HG03159 (cell line): ENCODE data around the gene CCDC71.

ENCODE experiments used
- ATAC-seq: cut with Tn5 transposase; IDR thresholded peaks from one replicate; pipeline ENCODE4 v1.9.1; 2021; ENCODE audit warnings: mild to moderate bottlenecking, moderate library complexity; ENCODE audit not compliant: unreplicated experiment

CCDC71 gene

DNA sequence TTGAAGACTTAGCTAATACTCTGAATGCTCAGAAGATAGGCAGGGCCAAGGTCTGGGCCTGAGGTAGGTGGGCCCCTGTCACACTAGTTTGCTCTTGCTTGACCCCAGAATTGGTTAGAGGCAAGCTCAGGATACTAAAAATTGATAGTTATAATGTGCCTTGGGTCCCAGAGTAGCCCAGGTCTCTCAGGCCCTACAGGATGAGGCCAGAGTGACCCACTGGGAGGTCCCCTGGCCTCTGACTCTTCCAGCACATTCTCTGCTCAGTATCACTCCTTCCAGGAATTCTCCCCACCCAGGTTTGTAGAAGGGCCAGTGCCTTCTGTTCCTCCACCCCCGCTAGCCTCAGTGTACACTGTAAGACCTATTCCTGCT lies 4.6 kb upstream of the CCDC71 start:
- no peak for ATAC-seq

DNA sequence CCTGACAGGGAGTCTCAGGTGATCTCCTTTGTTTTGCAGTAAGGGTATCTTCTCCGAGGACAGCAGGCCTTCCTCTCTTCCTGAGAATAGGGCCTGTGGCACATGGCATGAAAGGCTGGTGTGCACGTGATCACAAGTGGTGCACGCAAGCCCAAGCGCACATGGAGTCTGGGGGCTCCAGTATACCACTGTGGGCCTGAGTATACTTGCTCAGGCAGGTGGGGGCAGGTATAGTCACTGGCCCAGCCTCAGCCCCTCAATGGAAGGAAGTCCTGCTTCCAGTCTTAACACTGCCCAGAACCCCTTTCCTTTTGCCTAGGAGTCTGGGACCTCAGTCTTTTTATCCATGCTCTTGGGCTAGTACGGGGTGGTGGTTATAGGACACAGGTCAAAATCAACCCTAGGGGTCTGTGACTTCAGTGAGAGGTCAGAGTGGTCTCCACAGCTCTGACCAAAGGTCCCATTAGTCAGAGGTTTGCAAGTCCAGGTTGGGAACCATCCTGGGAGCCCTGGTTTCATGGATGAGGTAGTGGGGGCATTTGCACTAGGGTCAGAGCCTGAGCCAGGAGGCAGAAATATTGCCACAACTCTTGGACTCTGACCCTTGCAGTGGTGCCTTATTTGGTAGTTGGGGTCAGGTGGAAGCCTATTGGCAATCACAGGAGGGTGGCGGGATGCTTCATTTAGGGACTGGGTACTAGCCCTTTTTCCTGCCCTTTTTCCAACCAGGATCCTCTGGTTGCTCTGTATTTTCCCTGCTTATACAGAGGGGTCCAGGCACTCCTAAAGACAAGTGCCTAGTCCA lies 823 bp upstream of the CCDC71 start:
- ATAC-seq, result no peak

DNA sequence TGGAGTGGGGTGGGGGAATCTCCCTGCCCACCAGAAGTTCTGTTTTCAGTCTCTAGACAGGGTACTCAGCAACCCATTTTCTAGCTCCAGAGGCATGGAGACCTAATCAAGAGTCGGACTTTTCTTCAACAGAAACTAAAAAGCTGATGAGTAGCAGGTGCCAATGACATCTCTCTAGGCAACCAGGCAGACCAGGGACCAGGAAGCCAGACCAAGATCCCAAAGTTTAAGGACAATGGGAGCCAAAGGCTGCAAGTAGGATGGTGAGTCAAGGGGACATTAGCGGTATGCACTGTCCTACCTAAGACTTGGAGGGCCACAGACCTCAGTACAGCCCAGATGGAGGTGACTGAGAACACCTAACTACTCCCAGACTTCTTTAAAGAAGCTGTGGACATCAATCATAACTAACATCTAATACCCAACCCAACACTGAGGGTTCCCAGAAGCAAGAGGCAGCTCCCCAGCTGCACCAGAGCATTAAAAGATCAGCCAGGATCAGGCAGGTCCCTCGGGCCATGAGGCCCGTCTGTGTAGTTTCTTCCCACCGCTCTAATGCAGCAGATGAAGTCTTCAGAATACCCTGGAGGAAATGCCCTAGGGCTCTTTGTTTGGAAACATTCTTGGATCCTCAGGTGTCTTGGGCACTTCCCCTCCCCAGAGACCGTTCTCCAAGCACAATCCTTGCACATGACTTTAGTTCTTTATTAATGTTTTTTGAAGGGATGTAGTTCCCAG lies 979 bp downstream of the CCDC71 start:
- no peak for ATAC-seq

DNA sequence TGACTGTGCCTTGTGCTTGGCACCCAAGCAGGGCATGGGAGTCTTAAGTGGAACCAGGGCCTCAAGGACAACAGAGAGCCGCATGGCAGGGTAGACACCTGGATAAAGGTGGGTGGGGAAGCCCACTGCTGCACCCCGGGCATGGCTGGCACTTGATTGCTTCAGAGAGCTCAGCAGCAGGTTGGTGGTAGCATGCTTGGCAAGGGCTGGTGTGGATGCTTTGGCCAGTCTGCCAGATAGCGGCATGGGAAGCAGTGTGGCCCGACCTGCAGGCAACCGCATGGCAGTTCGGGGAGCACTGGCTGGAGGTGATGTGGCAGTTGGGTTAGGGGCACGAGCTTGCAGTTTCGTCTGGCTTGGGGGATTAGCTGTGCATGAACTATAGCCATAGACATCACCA lies 2.5 kb downstream of the CCDC71 start:
- no peak for ATAC-seq

DNA sequence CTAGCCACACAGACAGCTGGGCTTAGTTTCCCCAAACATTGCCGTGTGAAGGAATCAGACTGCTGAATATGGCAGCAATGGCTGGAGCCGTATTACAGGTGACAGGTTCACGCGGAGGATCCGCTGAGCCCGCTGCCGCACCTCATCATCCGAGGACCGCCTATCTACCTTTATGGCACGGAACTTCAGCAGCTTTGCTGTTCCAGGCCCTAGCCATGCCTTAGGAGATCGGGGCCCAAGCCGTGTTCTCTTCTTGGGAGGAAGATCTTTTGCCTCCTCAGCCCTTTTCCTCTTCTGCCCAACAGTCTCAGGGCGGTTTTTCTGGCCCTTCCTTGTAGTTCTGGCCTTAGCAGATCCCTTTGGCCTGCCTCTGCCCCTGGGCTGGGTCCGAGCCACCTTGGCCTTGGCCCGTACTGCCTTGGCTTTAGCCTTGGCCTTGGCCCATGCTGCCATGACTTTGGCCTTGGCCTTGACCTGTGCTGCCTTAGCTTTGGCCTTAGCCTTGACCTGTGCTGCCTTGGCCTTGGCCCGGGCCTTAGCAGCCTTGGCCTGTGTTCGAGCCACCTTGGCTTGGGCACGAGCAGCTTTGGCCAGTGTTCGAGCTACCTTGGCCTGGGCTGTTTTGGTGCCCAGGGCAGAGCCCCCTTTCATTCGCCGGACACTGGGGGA lies 3.2 kb downstream of the CCDC71 start:
- ATAC-seq, result no peak

DNA sequence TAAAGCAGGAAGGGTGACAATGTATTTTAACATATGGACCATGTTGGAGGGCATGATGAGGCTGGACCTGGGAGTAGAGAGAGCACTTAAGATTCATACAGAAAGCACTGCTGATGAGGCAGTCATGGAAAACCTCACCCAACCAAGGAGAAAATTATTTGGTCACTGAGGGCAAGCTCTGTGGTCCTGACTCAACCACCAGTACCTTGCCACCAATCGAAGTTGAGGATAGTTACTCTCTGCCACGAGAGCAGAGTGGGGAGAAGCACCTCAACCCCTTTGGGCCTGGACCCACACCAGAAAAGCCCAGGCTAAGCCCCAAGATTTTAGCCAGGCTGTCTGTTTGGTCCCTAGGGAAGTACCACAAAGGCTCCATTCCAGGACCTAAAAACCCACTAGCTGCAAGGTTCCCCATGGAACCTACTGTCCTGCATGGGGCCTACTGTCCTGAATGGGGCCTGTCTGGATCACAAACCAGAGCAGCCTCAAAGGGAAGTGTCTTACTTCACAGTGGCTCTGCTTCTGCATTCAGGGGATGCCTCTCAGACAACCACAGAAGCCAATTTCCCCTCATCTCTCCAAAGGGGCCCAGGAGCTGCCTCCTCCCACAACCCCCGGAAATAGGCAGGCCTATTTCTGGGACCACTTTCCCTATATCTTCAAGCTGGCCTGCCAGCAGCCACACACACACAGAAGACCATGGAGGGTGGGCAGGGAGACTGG lies 4.2 kb downstream of the CCDC71 start:
- ATAC-seq, result no peak

DNA sequence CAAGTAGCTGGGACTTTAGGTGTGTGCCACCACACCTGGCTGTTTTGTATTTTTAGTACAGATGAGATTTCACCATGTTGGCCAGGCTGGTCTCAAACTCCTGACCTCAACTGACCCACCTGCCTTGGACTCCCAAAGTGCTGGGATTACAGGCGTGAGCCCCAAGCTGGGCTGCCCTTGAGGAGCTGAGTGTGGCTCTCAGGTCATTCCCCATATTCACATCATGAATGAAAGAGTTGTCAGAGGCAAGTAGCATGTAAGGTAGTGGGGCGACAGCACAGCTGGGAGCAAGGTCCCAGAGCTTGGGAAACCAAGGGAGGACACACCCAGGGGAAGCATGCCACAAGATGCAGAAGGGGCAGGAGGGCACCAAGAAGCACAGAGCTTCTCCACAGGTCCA lies 4.9 kb downstream of the CCDC71 start:
- ATAC-seq, result no peak

DNA sequence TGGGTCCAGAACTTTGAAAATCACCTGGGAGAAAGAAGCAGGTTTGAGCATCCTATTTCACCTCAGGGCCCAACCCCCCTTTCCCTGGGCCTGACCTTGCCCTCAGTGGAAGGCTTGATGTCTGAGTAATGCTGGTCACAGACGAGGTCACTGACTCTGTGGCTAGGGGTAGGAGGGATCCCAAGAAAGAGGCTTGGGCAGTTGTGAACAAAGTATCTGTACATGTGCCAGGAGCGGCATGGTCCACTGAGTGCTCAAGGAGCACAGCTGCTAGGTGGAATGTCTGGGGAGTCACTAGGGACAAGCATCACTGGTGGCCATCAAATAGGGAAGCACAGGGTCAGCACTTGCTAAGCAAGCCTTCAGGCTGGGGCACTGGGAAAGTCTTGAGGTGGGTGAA lies 7.3 kb downstream of the CCDC71 start:
- no peak for ATAC-seq

DNA sequence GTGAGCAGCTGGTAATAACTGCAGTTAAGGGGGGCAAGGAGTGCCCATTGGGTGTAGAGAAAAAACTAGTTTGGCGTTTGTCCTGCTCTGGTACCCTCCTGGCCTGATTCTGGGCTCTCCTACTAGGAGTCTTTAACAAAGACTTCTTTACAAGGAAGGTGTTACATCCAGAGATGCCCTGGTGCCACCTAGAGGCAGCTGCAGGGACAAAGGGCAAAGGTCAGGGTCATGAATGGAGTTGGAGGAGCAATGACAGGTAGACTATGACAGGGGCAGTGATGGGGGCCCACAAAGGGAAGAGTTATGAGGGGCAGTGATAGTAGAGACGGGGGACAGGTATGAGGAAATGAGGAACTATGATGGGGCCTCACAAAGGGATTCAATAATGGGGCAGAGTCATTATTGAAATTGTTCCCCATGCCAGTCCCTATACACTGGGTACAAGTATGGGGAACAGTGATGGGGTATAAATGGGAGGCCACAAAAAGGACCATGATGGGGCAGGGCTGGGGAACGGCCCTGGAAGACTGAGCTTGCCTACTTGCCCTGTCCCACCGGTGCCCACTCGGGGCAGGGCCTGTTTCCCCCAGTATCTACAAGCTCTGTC lies 7.9 kb downstream of the CCDC71 start:
- no peak for ATAC-seq

DNA sequence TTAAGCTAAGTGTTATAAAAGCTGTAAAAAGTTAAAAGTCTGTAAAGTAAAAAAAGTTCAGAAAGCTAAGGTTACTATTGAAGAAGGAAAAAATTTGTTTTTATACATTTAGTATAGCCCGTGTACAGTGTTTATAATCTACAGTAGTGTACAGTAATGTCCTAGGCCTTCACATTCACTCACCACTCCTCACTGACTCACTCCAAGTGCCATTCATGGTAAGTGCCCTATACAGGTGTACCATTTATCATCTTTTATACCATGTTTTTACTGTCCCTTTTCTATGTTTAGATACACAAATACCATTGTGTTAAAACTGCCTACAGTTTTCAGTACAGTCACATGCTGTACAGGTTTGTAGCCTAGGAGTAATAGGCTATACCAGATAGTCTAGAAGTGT lies 8.8 kb downstream of the CCDC71 start:
- no peak for ATAC-seq

DNA sequence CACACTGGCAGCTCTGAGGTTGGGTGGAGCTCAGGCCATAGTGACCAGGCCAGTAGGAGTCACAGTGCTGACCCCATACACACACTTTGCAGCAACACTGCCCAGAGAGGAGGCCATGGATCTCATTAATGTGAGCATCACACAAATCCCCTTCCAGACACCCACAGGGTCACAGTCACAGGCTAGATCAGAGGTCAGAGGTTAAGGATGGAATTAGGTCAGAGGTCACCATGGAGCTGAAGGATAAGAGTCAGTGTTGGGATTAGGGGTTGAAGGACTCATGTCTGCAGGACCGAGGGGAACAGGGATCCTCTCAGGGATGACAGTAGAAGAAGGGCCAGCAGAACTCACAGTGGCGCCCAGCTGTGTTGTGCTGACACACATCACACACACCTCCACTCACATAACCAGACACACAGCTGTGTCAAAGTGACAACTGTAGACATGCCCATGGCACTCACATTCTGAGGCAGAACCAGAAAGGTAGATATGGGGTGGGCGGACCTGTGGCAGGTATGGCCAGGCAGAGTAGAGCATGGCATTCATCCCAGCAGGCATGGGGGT lies 12.7 kb downstream of the CCDC71 start:
- ATAC-seq, result no peak

DNA sequence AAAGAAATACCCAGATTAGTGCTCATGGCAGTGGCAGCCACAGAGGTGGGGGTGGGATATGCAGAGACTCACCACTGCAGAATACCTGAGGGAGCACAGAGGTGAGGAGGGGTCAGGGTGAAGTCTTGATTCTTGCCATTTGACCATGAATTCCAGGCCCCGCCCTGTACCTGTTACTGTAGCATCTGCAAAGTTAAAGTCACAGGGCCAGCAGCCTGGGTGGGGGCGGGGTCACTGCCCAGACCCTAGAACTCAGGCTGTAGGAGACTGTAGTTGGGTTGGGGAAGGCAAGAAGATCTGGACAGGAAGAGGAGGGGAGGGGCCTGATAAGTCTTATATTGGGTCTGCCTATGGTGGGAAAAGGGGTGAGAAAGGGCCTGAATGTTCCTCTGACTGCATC lies 14.5 kb downstream of the CCDC71 start:
- no peak for ATAC-seq

DNA sequence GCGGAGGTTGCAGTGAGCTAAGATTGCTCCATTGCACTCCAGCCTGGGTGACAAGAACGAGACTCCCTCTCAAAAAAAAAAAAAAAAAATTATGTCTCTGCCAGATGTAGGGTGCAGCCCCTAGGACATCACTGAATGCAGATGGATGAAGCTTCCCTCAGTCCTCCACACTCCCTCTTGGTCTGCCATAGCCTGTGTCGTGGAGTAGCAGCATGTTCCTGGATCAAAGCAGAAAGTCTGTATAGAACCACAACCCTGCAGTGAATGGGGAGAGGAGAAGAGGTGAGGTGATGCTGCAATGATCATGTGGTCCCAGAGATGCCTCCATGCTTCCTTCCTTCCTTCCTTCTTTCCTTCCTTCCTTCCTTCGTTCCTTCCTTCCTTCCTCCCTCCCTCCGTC lies 18.0 kb downstream of the CCDC71 start:
- no peak for ATAC-seq

DNA sequence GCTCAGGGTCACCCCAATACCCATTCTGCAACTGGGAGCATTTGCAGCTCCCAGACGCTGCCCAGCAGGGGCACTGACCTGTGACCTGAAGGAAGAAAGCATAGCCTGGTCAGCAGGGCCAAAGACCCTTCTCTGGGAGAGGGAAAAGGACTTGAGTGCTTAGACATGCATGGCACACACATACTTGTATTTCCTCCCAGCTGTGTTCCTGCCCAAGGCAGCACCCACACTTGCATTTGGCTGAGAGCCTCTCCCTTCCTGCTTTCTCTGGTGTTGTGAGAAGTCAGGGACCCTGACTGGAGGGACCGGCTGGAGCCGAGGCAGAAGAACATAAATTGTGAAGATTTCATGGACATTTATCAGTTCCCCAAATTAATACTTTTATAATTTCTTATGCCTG lies 26.1 kb downstream of the CCDC71 start:
- no peak for ATAC-seq

DNA sequence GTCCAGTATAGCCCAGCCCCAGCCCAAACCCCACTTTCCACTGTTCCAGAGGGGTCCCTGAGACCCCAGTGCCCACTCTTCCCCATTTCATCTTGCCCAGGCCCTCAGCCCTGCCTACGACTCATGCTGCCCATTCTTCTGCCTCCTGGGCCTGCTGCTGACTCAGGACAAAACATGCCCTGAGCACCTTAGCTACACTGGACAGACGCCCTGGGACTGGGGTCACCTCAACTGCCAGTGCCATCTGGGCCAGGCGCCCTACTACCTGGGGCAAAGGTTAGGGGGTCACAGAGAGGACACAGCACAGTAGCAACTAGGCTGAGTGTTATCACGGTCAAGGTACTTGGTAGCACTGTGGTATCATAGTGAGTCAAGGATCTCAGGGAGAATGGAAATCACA lies 30.6 kb downstream of the CCDC71 start:
- ATAC-seq, result no peak

DNA sequence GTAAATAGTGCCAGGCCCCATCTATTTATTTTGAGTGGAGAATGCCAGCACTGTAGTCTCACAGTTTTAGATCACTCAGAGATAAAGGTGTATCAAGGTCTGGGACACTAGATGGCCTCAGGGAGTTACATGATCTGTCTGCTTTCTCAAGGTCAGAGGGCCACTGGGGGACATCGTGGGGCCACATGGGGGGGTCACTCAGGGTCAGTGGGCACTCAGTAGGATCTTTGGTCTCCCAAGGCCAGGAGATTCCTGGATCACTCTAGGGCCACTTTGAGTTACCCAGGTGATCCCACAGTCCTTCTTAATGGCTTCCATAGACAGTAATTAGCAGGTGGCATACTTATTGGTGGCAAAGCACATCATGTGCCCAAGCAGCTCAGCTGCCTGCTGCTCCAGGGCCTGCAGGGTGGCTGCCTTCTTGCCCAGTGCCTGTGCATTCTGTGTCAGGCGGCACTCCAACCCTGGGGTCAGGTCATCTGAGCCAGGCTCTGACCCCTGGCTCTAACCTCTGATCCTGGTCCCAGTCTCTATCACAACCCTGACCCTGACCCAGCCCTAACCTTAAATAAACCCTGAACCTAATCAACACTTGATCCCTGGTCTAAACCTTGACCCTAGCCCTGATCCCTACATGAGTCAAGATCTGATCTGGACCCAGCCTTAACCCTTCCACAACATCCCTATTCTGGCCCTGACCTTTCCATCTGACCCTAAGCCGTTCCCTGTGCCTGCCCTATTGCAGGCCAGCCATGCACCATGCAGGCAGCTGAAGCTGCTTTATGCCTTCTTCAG lies 31.5 kb downstream of the CCDC71 start:
- ATAC-seq, result no peak

DNA sequence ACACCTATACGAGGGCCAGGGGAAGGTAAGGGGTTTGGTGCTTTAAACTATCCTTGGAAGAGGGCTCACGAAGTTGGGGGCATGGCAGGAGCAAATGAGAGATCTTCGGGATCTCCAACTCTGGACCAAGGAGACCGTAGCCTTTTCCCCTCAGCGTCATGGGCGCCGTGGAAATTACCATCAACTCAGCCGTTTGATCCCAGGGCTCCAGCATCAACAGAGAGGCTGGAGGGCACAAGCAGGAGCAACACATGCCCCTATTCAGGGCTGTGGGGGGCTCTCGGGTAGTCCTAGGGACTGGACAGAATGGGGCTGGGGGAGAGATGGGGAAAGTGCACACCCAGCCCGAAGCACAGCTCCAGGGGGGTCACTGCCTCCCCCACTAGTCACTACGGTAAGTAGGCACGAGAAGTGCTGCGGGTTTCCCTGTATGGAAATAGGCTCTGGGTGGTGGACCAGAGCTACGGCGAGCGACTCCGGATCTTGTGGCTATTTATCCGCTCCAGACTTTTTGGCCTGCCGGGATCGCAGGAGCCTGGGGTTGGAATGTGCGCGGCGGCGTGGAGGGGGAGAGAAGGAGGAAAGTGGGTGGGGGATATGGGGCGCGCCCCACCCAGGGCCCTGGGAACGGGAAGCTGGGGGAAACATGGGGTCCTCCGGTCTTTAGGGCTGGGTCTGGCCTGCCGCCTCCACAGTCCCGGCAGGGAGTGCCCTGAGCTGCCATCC lies 32.7 kb downstream of the CCDC71 start:
- no peak for ATAC-seq

DNA sequence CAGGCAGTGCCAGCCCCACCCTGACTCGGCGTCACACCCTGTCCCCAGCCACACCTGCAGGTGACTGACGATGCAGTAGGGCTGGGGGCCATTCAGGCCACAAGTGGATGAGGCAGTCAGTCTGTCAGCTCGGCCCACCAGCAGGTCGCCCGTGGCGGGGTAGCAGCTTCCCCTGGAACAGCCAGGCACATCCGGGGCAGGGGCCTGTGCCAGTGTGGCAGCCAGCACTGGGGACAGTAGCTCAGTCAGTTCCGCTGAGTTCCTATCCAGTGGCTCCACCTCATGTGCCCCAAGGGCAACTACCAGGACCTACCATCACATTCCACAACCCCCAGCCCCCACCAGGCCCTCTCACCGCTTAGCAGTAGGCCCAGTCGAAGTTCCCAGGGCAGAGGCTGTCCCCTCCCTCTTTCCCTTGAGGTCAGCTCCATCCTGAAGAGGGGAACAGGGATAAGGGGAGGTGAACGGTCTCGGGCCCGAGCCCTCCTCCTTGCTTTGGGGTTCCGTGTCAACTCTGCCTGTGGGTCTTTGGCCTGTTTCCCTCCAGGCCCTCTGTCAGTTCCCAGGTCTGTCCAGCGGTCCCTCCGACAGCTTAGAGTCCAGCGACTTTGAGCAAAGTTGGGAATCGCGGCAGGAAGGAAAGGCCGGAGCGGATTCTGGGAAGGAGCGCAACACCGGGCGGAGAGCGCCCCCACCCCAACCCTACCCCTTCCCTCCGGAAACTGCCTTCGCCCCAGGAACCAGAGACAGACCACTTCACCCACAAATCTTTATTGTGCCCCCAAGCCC lies 33.5 kb downstream of the CCDC71 start, which contains the start of gene LAMB2:
Gene LAMB2 (minus strand): TSS at position 614 of the 789 bp plus-strand sequence. CDS start 183 bp downstream, at position 431.
- ATAC-seq, result no peak
